GM12878 (cell line): Measurements from ENCODE around the gene GOLGA6L9.
"Not testable (repeated sequence)": the region's sequence is repeated elsewhere in the genome, so short reads cannot be mapped to it uniquely, and the experiment has no call there.

Experiments used
- CREM ChIP-seq: IDR thresholded peaks from 2 replicates; pipeline ENCODE4 v1.6.1; 2014; ENCODE audit warnings: antibody characterized with exemption, low read depth
- EZH2 ChIP-seq: IDR thresholded peaks from 2 replicates; pipeline ENCODE4 v1.6.1; 2012; ENCODE audit warnings: low read depth, mild to moderate bottlenecking, control low read depth, inconsistent platforms, low read length, borderline replicate concordance; ENCODE audit not compliant: control insufficient read depth
- HDAC6 ChIP-seq: fragments of 200-600 bp; sonication (generic); IDR thresholded peaks from one replicate; pipeline ENCODE4 v1.8.0; 2017; ENCODE audit warnings: antibody characterized with exemption; ENCODE audit not compliant: unreplicated experiment
- SMAD1 ChIP-seq: fragments of 450-650 bp; IDR thresholded peaks from 2 replicates; pipeline ENCODE4 v1.6.1; 2018; ENCODE audit warnings: mild to moderate bottlenecking, low read depth; ENCODE audit not compliant: partially characterized antibody
- TF ChIP-seq, protein P1 (sequence below), 3 experiments: IDR thresholded peaks in 2 of 3; conservative IDR thresholded peaks in 1 of 3; 2 replicates each; pipeline ENCODE4 v1.5.1; 2011; ENCODE audit warnings: low read depth in 3 of 3, low read length in 3 of 3, mild to moderate bottlenecking in 3 of 3, control low read depth in 2 of 3, moderate library complexity in 2 of 3, inconsistent platforms in 1 of 3, mixed read lengths in 1 of 3; ENCODE audit not compliant: control insufficient read depth in 2 of 3, insufficient read depth in 1 of 3; ENCODE audit errors: extremely low read depth in 1 of 3

DNA sequence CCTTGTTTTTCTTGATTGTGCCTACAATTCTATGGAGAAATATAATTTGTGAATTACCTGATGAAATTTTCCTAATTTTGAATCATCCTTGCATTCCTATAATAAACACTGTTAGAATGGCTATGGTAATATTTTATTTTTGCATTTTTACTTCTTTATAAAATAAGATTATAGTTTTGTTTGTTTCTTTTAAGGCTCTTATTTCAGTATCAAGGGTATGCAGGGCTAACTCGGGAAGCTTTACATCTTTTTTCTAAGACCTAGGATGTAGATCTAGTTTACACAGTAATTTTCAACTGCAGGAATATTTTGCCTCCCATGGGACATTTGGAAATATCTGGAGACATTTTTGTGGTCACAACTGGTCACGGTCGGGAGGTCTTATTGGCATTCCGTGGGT, 33.8 kb upstream of the GOLGA6L9 start:
- not testable (repeated sequence) for TF ChIP-seq CREM, HDAC6, SMAD1, EZH2
- TF ChIP-seq, protein P1, sequence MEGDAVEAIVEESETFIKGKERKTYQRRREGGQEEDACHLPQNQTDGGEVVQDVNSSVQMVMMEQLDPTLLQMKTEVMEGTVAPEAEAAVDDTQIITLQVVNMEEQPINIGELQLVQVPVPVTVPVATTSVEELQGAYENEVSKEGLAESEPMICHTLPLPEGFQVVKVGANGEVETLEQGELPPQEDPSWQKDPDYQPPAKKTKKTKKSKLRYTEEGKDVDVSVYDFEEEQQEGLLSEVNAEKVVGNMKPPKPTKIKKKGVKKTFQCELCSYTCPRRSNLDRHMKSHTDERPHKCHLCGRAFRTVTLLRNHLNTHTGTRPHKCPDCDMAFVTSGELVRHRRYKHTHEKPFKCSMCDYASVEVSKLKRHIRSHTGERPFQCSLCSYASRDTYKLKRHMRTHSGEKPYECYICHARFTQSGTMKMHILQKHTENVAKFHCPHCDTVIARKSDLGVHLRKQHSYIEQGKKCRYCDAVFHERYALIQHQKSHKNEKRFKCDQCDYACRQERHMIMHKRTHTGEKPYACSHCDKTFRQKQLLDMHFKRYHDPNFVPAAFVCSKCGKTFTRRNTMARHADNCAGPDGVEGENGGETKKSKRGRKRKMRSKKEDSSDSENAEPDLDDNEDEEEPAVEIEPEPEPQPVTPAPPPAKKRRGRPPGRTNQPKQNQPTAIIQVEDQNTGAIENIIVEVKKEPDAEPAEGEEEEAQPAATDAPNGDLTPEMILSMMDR (IDR thresholded peaks at IDR 0.05 in 2 of 3, conservative IDR thresholded peaks at IDR 0.05 in 1 of 3; ENCODE audit: control insufficient read depth in 2 of 3, extremely low read depth in 1 of 3, insufficient read depth in 1 of 3, low read depth in 3 of 3, low read length in 3 of 3) = not testable (repeated sequence)
